A549 treated with RU486 at 1 μM for 4 hours (cell line): ENCODE measurements around the gene ANKRD55. TPM values are rescaled to one million over a fixed set of nuclear protein-coding genes. Genes with fewer than 3 reads are reported as not detected.

ENCODE experiments used
- total RNA-seq: library from RNA; stranded (reverse); fragments of 200-300 nt; extraction: Qiagen RNA extraction; gene quantifications from 5 replicates; pipeline ENCODE4 v1.2.3, GENCODE V29; 2022; ENCODE audit warnings: low read depth

The ANKRD55 gene
- total RNA-seq = not detected in 5 replicates

DNA sequence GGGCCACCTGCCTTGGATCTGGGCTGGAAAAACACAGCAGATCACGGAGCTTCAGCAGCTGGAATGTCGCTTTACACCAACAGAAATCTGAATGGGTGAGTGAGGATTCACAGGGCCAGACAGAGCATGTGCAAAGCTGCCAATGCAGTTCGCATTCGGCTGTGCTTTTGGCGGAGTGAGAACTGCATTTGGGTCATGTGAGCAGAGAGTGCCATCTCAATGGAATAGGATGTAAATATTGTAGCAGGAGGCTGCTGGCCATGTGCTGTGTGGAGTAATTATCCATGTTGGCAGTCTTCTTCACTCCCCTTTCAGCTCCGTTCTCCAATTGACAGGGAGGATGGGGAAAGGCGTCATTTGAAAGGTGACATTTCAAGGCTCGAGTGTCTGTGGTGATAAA, at the start of gene ANKRD55:
TSS of gene ANKRD55 (minus strand) at position 101 of the 400 bp plus-strand sequence. CDS start 417 bp downstream, outside the sequence.

Other genes with a start within 250 kb of the ANKRD55 start
- 23.3 to 74.9 TPM (median 47.6 TPM) in 5 replicates for gene IL6ST, start 238.4 kb downstream of the ANKRD55 start, total RNA-seq